ENCODE measurements around the gene SASH1.

The SASH1 gene

DNA sequence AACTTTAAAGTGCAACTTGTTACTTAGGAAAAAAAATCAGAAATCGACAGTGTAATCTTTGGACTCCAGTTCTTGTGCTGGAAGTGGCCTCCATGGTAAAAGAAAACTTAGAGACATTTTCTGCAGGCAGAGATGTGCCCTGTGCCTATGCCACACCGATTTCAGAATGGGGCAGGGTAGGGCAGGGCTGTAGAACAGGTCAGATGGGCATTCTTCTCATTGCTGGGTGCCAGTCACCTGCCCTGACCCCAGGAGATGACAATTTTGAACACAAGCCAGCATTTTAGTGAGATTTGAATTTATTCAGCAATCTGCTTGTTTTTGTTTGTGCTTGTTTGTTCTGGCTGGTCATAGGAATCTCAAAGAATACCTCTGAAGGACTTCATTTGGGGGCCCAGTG lies 63.3 kb downstream of the SASH1 start:
- Histone ChIP-seq H3K9ac (ENCODE audit: insufficient read length, low read depth) (no peak overlapping the region), H3K27me3 (ENCODE audit: insufficient read depth, insufficient read length) (no peaks in the 10 kb centered on the region), H3K4me3 (ENCODE audit: insufficient read length, low read depth) (no peak overlapping the region), H3K4me1 (ENCODE audit: insufficient read depth, insufficient read length) (no peaks in the 10 kb centered on the region), H3K36me3 (ENCODE audit: insufficient read depth, insufficient read length, low read length) (no peaks in the 10 kb centered on the region), H3K9me3 (ENCODE audit: insufficient read depth, low read length) (no peaks in the 10 kb centered on the region)
- DNase-seq (ENCODE audit: low read depth, low spot score), result no peak
- no peak for TF ChIP-seq YY1 (IDR thresholded peaks at IDR 0.05; ENCODE audit: insufficient read depth, insufficient read length)
- no peak for TF ChIP-seq ZNF274 (IDR thresholded peaks at IDR 0.05; ENCODE audit: low read depth, low read length)
- no peak for TF ChIP-seq SUZ12 (IDR thresholded peaks at IDR 0.05; ENCODE audit: extremely low read depth, insufficient read depth, insufficient read length)

DNA sequence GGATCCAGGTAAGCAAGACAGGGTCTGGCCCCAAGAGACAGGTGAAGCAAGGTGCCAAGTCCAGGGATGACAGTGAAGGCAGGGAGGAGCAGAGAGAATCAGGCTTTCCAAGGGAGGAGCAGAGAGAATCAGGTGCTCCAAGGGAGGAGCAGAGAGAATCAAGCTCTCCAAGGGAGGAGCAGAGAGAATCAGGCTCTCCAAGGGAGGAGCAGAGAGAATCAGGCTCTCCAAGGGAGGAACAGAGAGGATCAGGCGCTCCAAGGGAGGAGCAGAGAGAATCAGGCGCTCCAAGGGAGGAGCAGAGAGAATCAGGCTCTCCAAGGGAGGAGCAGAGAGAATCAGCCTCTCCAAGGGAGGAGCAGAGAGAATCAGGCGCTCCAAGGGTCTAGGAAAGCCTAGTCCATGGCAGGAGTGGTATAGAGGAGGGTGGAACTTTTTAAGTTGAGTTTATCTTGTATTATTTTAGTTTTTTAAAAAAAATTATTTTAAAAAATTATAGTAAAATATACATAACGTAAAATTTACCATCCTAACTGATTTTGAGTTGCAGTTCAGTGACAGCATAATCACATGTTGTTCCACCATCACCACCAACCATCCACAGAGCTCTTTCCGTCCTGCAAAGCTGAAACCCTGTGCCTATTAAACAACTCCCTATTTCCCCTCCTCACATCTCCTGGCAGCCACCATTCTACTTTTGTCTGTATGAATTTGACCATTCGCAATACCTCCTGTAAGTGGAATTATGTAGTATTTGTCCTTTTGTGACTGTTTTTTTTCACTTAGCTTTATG lies 64.1 kb downstream of the SASH1 start:
- Histone ChIP-seq H3K27me3 (ENCODE audit: insufficient read depth, insufficient read length) (no peaks in the 10 kb centered on the region), H3K4me3 (ENCODE audit: insufficient read length, low read depth) (no peak overlapping the region), H3K9me3 (ENCODE audit: insufficient read depth, low read length) (no peaks in the 10 kb centered on the region), H3K36me3 (ENCODE audit: insufficient read depth, insufficient read length, low read length) (no peaks in the 10 kb centered on the region), H3K9ac (ENCODE audit: insufficient read length, low read depth) (no peak overlapping the region), H3K4me1 (ENCODE audit: insufficient read depth, insufficient read length) (no peaks in the 10 kb centered on the region)
- DNase-seq (ENCODE audit: low read depth, low spot score), result no peak
- no peak for TF ChIP-seq ZNF274 (IDR thresholded peaks at IDR 0.05; ENCODE audit: low read depth, low read length)
- no peak for TF ChIP-seq SUZ12 (IDR thresholded peaks at IDR 0.05; ENCODE audit: extremely low read depth, insufficient read depth, insufficient read length)
- TF ChIP-seq YY1 (IDR thresholded peaks at IDR 0.05; ENCODE audit: insufficient read depth, insufficient read length), result no peak

DNA sequence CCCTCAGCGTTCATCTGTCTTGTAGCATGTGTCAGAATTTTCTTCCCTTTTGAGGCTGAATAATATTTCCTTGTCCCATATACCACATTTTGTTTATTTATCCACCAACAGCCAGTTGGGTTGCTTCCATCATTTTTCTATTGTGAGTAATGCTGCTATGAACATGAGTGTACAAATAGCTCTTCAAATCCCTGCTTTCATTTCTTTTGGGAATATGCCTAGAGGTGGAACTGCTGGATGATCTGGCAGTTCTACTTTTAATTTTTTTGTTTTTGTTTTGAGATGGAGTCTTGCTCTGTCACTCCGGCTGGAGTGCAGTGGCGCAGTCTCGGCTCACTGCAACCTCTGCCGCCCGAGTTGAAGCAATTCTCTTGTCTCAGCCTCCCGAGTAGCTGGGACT lies 64.7 kb downstream of the SASH1 start:
- no peaks in the 10 kb centered on the region for H3K4me1 ChIP-seq (ENCODE audit: insufficient read depth, insufficient read length)
- H3K36me3 ChIP-seq (ENCODE audit: insufficient read depth, insufficient read length, low read length), result no peaks in the 10 kb centered on the region
- no peak overlapping the region for H3K9ac ChIP-seq (ENCODE audit: insufficient read length, low read depth)
- no peak overlapping the region for H3K4me3 ChIP-seq (ENCODE audit: insufficient read length, low read depth)
- DNase-seq (ENCODE audit: low read depth, low spot score), result no peak
- no peaks in the 10 kb centered on the region for H3K9me3 ChIP-seq (ENCODE audit: insufficient read depth, low read length)
- no peaks in the 10 kb centered on the region for H3K27me3 ChIP-seq (ENCODE audit: insufficient read depth, insufficient read length)
- TF ChIP-seq SUZ12 (IDR thresholded peaks at IDR 0.05; ENCODE audit: extremely low read depth, insufficient read depth, insufficient read length), result no peak

DNA sequence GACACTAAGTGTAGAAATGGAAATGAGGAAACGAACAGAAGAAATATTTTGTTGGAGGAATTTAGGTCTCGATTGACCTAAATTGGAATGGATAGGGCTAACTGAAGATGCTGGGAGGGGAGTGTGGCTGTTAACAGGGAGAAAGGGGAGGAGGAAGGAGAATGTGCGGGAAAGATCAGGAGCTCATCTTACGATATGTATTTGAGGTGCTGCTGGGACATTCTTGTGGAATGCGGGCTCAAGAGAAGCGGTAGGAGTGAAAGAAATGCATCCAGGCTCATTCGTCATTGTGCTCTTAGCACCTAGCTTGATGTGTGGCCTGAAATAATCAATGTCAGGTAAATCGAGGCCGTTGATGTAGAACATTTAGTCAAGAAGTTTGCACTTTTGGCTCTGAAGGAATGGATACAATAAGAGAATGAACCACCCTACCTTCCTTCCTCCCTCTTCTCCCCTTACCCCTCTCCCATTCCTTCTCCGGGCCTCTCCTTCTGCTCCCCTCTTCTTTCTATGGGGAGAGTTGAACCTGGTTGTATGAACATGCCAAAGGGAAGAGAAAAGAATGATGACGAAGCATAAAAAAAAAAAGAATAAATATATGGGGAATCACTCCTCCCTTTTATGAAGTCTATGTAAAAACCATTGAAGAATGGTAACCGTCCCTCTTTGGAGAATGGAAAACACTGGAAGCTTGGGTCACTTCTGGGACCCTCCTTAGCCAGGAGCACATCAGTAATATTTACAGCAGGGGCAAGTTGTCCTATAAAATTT lies 70.9 kb downstream of the SASH1 start:
- no peaks in the 10 kb centered on the region for H3K27me3 ChIP-seq (ENCODE audit: insufficient read depth, insufficient read length)
- no peaks in the 10 kb centered on the region for H3K36me3 ChIP-seq (ENCODE audit: insufficient read depth, insufficient read length, low read length)
- TF ChIP-seq YY1 (IDR thresholded peaks at IDR 0.05; ENCODE audit: insufficient read depth, insufficient read length), result no peak
- no peak for TF ChIP-seq ZNF274 (IDR thresholded peaks at IDR 0.05; ENCODE audit: low read depth, low read length)
- TF ChIP-seq SUZ12 (IDR thresholded peaks at IDR 0.05; ENCODE audit: extremely low read depth, insufficient read depth, insufficient read length), result no peak
- no peak for DNase-seq (ENCODE audit: low read depth, low spot score)
- no peak overlapping the region for H3K9ac ChIP-seq (ENCODE audit: insufficient read length, low read depth)
- H3K4me1 ChIP-seq (ENCODE audit: insufficient read depth, insufficient read length), result no peaks in the 10 kb centered on the region
- no peaks in the 10 kb centered on the region for H3K9me3 ChIP-seq (ENCODE audit: insufficient read depth, low read length)
- H3K4me3 ChIP-seq (ENCODE audit: insufficient read length, low read depth), result no peak overlapping the region

DNA sequence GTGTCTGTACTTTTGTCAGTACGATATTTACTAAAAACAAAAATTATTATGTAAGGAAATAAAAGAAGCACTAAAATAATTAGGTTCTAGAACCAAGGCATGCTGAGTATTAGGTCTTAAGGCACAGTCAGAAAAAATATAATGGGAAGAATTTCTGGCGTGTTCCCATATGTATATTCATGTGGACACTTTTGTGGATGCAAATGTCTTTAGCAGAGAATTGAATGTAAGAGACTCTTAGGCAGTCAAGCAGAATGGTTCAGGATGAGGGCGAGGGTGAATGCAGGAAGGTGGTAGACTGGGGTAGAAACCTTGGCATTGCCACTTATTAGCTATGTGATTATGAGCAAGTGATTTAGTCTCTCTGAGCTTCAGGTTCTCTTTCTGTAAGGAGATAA lies 71.5 kb downstream of the SASH1 start:
- DNase-seq (ENCODE audit: low read depth, low spot score), result no peak
- TF ChIP-seq SUZ12 (IDR thresholded peaks at IDR 0.05; ENCODE audit: extremely low read depth, insufficient read depth, insufficient read length) (no peak), ZNF274 (IDR thresholded peaks at IDR 0.05; ENCODE audit: low read depth, low read length) (no peak), YY1 (IDR thresholded peaks at IDR 0.05; ENCODE audit: insufficient read depth, insufficient read length) (no peak)
- Histone ChIP-seq H3K9ac (ENCODE audit: insufficient read length, low read depth) (no peak overlapping the region), H3K4me3 (ENCODE audit: insufficient read length, low read depth) (no peak overlapping the region), H3K9me3 (ENCODE audit: insufficient read depth, low read length) (no peaks in the 10 kb centered on the region), H3K4me1 (ENCODE audit: insufficient read depth, insufficient read length) (no peaks in the 10 kb centered on the region), H3K36me3 (ENCODE audit: insufficient read depth, insufficient read length, low read length) (no peaks in the 10 kb centered on the region), H3K27me3 (ENCODE audit: insufficient read depth, insufficient read length) (no peaks in the 10 kb centered on the region)

DNA sequence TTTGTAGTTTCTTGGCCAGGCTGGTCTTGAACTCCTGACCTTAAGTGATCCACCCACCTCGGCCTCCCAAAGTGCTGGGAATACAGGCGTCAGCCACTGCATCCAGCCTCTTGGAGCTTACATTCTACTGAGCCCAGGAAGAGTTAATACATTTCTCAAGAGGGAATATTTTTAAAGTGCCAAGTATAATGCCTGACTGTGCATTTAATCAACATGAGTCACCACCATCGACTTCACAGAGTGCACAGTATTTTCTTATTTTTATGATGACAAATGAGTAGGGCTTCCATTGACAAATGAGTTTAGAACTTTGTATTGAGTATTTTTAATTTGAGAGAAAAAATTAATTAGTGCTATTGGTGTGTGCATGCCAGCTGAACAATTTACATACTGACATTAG lies 72.2 kb downstream of the SASH1 start:
- TF ChIP-seq YY1 (IDR thresholded peaks at IDR 0.05; ENCODE audit: insufficient read depth, insufficient read length), result no peak
- TF ChIP-seq SUZ12 (IDR thresholded peaks at IDR 0.05; ENCODE audit: extremely low read depth, insufficient read depth, insufficient read length), result no peak
- no peak for TF ChIP-seq ZNF274 (IDR thresholded peaks at IDR 0.05; ENCODE audit: low read depth, low read length)
- Histone ChIP-seq H3K4me3 (ENCODE audit: insufficient read length, low read depth) (no peak overlapping the region), H3K9ac (ENCODE audit: insufficient read length, low read depth) (no peak overlapping the region), H3K27me3 (ENCODE audit: insufficient read depth, insufficient read length) (no peaks in the 10 kb centered on the region), H3K36me3 (ENCODE audit: insufficient read depth, insufficient read length, low read length) (no peaks in the 10 kb centered on the region), H3K9me3 (ENCODE audit: insufficient read depth, low read length) (no peaks in the 10 kb centered on the region), H3K4me1 (ENCODE audit: insufficient read depth, insufficient read length) (no peaks in the 10 kb centered on the region)
- no peak for DNase-seq (ENCODE audit: low read depth, low spot score)

DNA sequence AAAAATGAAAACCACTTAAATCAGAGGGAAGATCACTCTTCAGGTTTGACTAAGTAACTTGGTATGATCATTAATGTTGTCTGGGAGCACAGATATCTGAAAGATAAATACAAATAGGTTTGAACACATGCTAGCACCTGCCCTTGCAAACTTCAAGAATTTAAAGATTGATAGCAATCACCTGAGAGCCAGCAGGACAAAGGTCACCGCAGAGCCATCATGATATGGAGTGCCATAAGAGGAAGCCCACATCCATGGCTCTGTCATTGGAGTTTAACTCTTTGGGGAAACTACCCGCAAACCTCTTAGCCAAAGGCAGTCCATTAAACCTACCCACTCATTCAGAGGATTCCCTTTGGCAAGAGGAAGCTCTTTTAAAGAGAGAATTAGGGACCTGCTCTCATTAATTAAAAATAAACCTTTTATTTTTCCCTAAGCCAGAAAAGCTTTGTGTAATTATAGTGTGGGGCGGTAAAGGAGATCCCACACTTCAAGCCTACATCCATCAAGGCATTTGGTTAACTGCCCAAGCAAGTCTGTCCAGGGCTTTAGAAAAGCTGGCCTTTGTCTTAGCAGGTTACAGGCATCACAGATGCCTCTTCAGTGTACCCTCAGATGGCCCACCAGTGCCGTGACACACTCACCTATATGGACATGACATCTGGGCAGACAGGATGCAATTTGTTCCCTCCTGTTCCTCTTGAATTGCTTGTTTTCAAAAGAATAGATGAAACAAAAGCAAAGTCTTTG lies 73.0 kb downstream of the SASH1 start:
- no peaks in the 10 kb centered on the region for H3K4me1 ChIP-seq (ENCODE audit: insufficient read depth, insufficient read length)
- no peak for TF ChIP-seq ZNF274 (IDR thresholded peaks at IDR 0.05; ENCODE audit: low read depth, low read length)
- no peak for TF ChIP-seq SUZ12 (IDR thresholded peaks at IDR 0.05; ENCODE audit: extremely low read depth, insufficient read depth, insufficient read length)
- TF ChIP-seq YY1 (IDR thresholded peaks at IDR 0.05; ENCODE audit: insufficient read depth, insufficient read length), result no peak
- DNase-seq (ENCODE audit: low read depth, low spot score), result no peak
- H3K27me3 ChIP-seq (ENCODE audit: insufficient read depth, insufficient read length), result no peaks in the 10 kb centered on the region
- H3K36me3 ChIP-seq (ENCODE audit: insufficient read depth, insufficient read length, low read length), result no peaks in the 10 kb centered on the region
- no peak overlapping the region for H3K4me3 ChIP-seq (ENCODE audit: insufficient read length, low read depth)
- H3K9ac ChIP-seq (ENCODE audit: insufficient read length, low read depth), result no peak overlapping the region
- no peaks in the 10 kb centered on the region for H3K9me3 ChIP-seq (ENCODE audit: insufficient read depth, low read length)
